ENCODE data around the gene LTBP2. TPM values are rescaled to one million over a fixed set of nuclear protein-coding genes. Genes with fewer than 3 reads are reported as not detected.

LTBP2 gene
- total RNA-seq, 1 experiment from 2014 or later: 124 TPM

GRCh38 chr14:74508292-74508731 is 103.7 kb downstream of the LTBP2 start:
- DNase-seq: no peak
- ChIA-PET POLR2A (ENCODE audit: unreplicated experiment) (interaction anchor here (0.6 kb wide), 1 partner anchor 31 kb away, joined by 4 read pairs; no protein-coding TSS in a partner anchor), CTCF (interaction anchor here (0.7 to 1.2 kb wide), 2 partner anchors 58 to 128 kb away, joined by 3 to 7 read pairs; no protein-coding TSS in a partner anchor)

GRCh38 chr14:74507840-74508239 is 104.2 kb downstream of the LTBP2 start:
- H3K4me3 ChIP-seq: no peak overlapping the region
- H3K79me2 ChIP-seq (ENCODE audit: low read depth): no peaks in the 10 kb centered on the region
- TF ChIP-seq EZH2 (IDR thresholded peaks at IDR 0.05; ENCODE audit: low read depth) (no peak), CTCF (conservative IDR thresholded peaks at IDR 0.05) (no peak)
- no peak for DNase-seq
- ChIA-PET POLR2A (ENCODE audit: unreplicated experiment) (interaction anchor here (0.6 kb wide), 1 partner anchor 32 kb away, joined by 4 read pairs; no protein-coding TSS in a partner anchor), CTCF (interaction anchor here (0.7 to 1.2 kb wide), 2 partner anchors 58 to 127 kb away, joined by 3 to 7 read pairs; no protein-coding TSS in a partner anchor)
- intact Hi-C loops (cut with micrococcal nuclease; ENCODE audit: unreplicated experiment): no loop called here
- no peak overlapping the region for H2AFZ ChIP-seq
- H3K9me2 ChIP-seq (ENCODE audit: insufficient read depth): no peaks in the 10 kb centered on the region
- H3K4me2 ChIP-seq: no peak overlapping the region
- no peak overlapping the region for H3K27ac ChIP-seq
- 0 out of 2 replicates have a peak, but pooled peaks cover 8% of the 10 kb centered on the region for H3F3A ChIP-seq (ENCODE audit: insufficient read depth, low read depth)
- no peaks in the 10 kb centered on the region; the same call in 1 of the 2 replicates for H3K4me1 ChIP-seq (replicated peaks; ENCODE audit: insufficient read depth)
- no peaks in the 10 kb centered on the region for H3K9me3 ChIP-seq (ENCODE audit: insufficient read depth, low read depth)
- H3K36me3 ChIP-seq (ENCODE audit: low read depth): 0 out of 2 replicates have a peak, but pooled peaks cover 6% of the 10 kb centered on the region
- no TSS peak for BruUV-seq (replicated peaks)
- H3K27me3 ChIP-seq (ENCODE audit: insufficient read depth, low read depth): no peaks in the 10 kb centered on the region
- H4K20me1 ChIP-seq (ENCODE audit: insufficient read depth): no peaks in the 10 kb centered on the region

More at GRCh38 chr14:74508292-74508731, 103.7 kb downstream of the LTBP2 start:
- no peaks in the 10 kb centered on the region for H4K20me1 ChIP-seq (ENCODE audit: insufficient read depth)
- BruUV-seq (replicated peaks): no TSS peak
- no peak overlapping the region for H2AFZ ChIP-seq
- no peaks in the 10 kb centered on the region for H3K79me2 ChIP-seq (ENCODE audit: low read depth)
- 0 out of 2 replicates have a peak, but pooled peaks cover 11% of the 10 kb centered on the region for H3K36me3 ChIP-seq (ENCODE audit: low read depth)
- intact Hi-C loops (cut with micrococcal nuclease; ENCODE audit: unreplicated experiment): no loop called here
- H3K9me3 ChIP-seq (ENCODE audit: insufficient read depth, low read depth): no peaks in the 10 kb centered on the region
- H3K9me2 ChIP-seq (ENCODE audit: insufficient read depth): no peaks in the 10 kb centered on the region
- H3K4me1 ChIP-seq (replicated peaks; ENCODE audit: insufficient read depth): no peaks in the 10 kb centered on the region; the same call in 1 of the 2 replicates
- no peaks in the 10 kb centered on the region for H3K27me3 ChIP-seq (ENCODE audit: insufficient read depth, low read depth)
- TF ChIP-seq EZH2 (IDR thresholded peaks at IDR 0.05; ENCODE audit: low read depth): no peak
- TF ChIP-seq CTCF (conservative IDR thresholded peaks at IDR 0.05): no peak
- no peak overlapping the region for H3K4me2 ChIP-seq
- H3K27ac ChIP-seq: no peak overlapping the region
- H3F3A ChIP-seq (ENCODE audit: insufficient read depth, low read depth): 0 out of 2 replicates have a peak, but pooled peaks cover 4% of the 10 kb centered on the region
- no peak overlapping the region for H3K4me3 ChIP-seq

- no peaks in the 10 kb centered on the region for H3K9me3 ChIP-seq (ENCODE audit: insufficient read depth, low read depth)
- intact Hi-C loops (cut with micrococcal nuclease; ENCODE audit: unreplicated experiment): no loop called here
- TF ChIP-seq CTCF (conservative IDR thresholded peaks at IDR 0.05): no peak
- TF ChIP-seq EZH2 (IDR thresholded peaks at IDR 0.05; ENCODE audit: low read depth): no peak
- no peaks in the 10 kb centered on the region for H3K79me2 ChIP-seq (ENCODE audit: low read depth)
- H3K4me1 ChIP-seq (replicated peaks; ENCODE audit: insufficient read depth): no peaks in the 10 kb centered on the region; the same call in 1 of the 2 replicates
- peaks cover 4% of the 10 kb centered on the region; the same call in 1 of the 2 replicates for H3K36me3 ChIP-seq (ENCODE audit: low read depth)
- no peak overlapping the region for H3K4me3 ChIP-seq
- ChIA-PET POLR2A (ENCODE audit: unreplicated experiment) (interaction anchor here (0.6 kb wide), 1 partner anchor 29 kb away, joined by 4 read pairs; no protein-coding TSS in a partner anchor), CTCF (no interaction called here)
- no peak overlapping the region for H3K27ac ChIP-seq
- 0 out of 2 replicates have a peak, but pooled peaks cover 8% of the 10 kb centered on the region for H3F3A ChIP-seq (ENCODE audit: insufficient read depth, low read depth)
- H2AFZ ChIP-seq: no peak overlapping the region
- no peak for DNase-seq
- H3K27me3 ChIP-seq (ENCODE audit: insufficient read depth, low read depth): no peaks in the 10 kb centered on the region
- no peaks in the 10 kb centered on the region for H3K9me2 ChIP-seq (ENCODE audit: insufficient read depth)
- no TSS peak for BruUV-seq (replicated peaks)
- no peak overlapping the region for H3K4me2 ChIP-seq
- no peaks in the 10 kb centered on the region for H4K20me1 ChIP-seq (ENCODE audit: insufficient read depth)
Measured at GRCh38 chr14:74507085-74507484, 105.0 kb downstream of the LTBP2 start.

All from PC-9 (cell line).